HG02970 (cell line): Measurements from ENCODE around the gene MUC5B.
"Not testable (repeated sequence)": the region's sequence is repeated elsewhere in the genome, so short reads cannot be mapped to it uniquely, and the experiment has no call there.

Experiments used
- ATAC-seq: cut with Tn5 transposase; IDR thresholded peaks from one replicate; pipeline ENCODE4 v1.9.1; 2021; ENCODE audit warnings: mild to moderate bottlenecking, moderate library complexity, moderate number of reproducible peaks; ENCODE audit not compliant: unreplicated experiment, low FRiP score

Gene MUC5B

GRCh38 chr11:1231396-1232020 lies 8.6 kb downstream of the MUC5B start:
- no peak for ATAC-seq

- ATAC-seq: no peak
These were observed 9.4 kb downstream of the MUC5B start for GRCh38 chr11:1232021-1232882.

- no peak for ATAC-seq
These were observed 10.0 kb downstream of the MUC5B start for GRCh38 chr11:1232883-1233321.

GRCh38 chr11:1233351-1234053 lies 10.6 kb downstream of the MUC5B start:
- no peak for ATAC-seq

GRCh38 chr11:1234054-1234720 lies 11.3 kb downstream of the MUC5B start:
- ATAC-seq: no peak

- no peak for ATAC-seq
These were observed 12.0 kb downstream of the MUC5B start for GRCh38 chr11:1234771-1235305.

GRCh38 chr11:1235306-1235900 lies 12.5 kb downstream of the MUC5B start:
- ATAC-seq: no peak

GRCh38 chr11:1235901-1236315 lies 13.0 kb downstream of the MUC5B start:
- no peak for ATAC-seq

- ATAC-seq: no peak
These were observed 13.7 kb downstream of the MUC5B start for GRCh38 chr11:1236316-1237127.

GRCh38 chr11:1237128-1237580 lies 14.3 kb downstream of the MUC5B start:
- ATAC-seq: no peak

GRCh38 chr11:1237851-1238250 lies 15.0 kb downstream of the MUC5B start:
- ATAC-seq: no peak

GRCh38 chr11:1238767-1239595 lies 16.1 kb downstream of the MUC5B start:
- ATAC-seq: no peak

GRCh38 chr11:1239596-1240205 lies 16.8 kb downstream of the MUC5B start:
- no peak for ATAC-seq

GRCh38 chr11:1240771-1241170 lies 17.9 kb downstream of the MUC5B start:
- ATAC-seq: no peak

GRCh38 chr11:1241706-1242105 lies 18.8 kb downstream of the MUC5B start:
- ATAC-seq: no peak

- ATAC-seq: no peak
These were observed 19.4 kb downstream of the MUC5B start for GRCh38 chr11:1242289-1242688.

GRCh38 chr11:1242751-1243150 lies 19.9 kb downstream of the MUC5B start:
- not testable (repeated sequence) for ATAC-seq

GRCh38 chr11:1243521-1243920 lies 20.7 kb downstream of the MUC5B start:
- not testable (repeated sequence) for ATAC-seq
